T follicular helper cell (primary cell): ENCODE results near the gene YEATS2.

Experiments
- DNase-seq: peaks from one replicate; pipeline ENCODE4 v3.0.0-alpha.2; 2020; ENCODE audit warnings: low read depth

The YEATS2 gene

DNA sequence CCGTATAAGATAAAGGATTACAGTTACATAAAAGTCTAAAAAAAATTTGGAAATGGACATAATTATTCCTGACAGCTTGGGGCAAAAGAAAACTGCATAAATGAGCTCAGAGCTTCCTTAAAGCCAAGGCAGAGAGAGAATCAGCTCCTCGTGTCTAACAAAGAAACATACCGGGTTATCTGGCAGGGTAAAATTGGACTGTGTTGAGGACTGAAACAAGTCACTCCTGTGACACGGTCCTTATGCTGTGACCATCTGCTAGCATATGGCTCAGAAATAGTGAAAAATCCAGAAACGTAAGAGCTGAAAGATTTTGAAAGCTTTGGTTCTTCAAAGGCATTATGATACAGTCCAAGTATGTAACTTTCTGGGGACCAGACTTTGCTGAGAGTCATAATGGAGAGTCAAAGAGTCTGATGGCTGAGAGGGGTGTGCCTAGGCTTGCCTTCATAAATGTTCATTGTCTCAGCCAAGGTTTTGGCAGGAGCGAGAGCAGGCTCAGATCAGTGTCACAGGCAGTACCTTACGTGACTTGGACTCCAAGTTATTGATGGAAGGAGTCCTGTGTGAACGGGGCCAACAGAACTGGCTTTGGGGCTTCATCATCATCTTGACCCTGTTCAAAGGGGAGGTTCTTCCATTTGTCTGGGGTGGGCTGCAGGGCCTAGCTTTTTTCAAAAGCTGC lies 115.3 kb downstream of the YEATS2 start:
- DNase-seq = no peak

DNA sequence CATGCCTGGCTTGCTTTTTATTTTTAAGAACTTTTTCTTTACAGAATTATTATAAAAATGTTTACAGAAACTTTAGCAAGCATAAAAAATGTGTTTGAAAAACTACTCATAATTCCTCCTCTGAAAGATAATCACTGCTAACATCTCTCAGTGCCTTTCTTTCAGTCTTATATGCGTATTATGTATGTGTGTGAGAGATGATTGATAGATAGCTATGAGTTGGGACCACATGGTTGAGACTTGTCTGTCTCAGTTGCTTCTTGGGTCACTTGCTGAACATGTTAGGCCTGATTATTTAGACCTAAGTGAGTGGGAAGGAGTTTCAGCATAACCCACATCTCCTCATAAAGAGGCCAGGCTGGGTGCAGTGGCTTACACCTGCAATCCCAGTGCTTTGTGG lies 116.6 kb downstream of the YEATS2 start:
- DNase-seq = no peak

DNA sequence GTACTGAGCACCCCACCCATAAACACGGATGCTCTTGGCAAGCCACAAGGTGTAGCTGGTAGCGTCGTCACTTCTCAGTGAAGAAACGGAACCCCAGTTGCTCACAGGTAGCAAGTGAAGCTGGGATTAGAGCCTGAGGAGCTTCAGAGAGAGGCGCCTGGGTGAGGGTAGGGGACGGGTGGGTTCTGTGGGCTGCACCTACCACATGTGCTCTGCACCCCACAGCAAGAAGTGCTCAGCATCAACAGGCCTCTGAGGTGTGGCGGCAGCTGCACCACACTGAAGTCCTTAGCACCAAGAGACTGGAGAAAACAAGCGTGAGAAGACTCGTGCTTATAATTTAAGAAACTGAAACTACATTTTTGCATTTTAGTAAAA lies 118.0 kb downstream of the YEATS2 start:
- no peak for DNase-seq

DNA sequence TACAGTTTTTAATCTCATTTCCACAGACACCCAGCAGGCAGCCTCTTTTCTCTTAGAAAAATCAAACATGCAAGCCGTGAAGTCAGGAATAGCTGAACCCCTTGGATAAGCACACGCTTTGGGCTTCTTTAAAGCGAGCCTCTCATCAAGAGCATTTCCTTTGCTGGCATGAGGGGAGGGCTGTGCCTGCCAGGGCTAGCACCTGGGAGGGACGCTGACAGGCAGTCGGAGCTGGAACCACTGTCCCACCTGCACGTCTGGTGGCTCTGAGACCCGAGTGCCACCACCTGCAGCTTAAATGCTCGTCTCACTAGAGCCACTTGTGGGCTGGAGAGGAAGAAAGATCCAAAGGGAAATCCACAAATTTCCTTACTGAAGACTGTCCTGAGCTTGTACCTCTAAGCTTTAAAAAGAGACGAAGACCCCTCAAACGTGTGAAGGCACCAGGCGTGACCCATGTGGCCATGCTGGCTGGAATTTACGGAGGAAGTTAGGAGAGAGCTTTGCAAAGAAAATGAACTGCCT lies 118.4 kb downstream of the YEATS2 start:
- no peak for DNase-seq

DNA sequence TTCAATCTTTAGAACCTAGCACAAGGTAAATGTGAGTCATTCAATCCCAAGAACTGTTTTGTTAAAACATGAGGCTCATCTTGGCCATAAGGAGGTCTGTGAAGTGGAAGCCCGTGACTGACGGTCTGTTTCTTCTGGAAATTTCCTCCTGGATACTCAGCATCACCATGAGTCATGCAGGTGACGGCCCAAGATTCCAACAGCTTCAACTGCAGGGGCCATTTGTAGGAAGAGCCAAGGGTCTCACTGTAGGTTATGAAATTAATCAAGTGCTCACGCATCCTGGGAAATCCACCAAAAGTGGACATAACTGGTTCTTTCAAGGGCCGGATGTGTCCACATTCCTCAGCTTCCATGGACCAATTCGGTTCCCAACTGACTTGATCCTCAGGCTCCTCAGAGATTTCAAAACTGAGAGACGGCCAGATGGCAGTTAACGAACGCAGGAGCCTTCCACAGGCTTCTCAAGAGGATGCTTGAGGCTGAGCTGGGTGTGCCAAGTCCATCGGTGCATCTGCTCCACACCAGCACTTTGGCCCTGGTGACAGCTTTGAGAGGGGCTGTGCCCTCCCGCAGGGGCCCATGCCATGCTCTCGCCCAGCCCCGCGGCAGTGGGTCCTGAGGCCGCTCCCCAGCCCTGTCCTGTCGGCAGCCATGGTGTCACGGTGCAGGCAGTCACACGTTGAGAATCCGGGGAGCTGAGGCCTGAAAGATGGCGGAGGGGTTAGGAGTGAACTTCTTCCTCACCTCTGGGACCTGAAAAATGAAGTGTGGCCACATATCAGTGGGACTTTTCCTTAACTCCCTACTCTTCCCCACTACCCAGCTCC lies 119.3 kb downstream of the YEATS2 start:
- DNase-seq = no peak

DNA sequence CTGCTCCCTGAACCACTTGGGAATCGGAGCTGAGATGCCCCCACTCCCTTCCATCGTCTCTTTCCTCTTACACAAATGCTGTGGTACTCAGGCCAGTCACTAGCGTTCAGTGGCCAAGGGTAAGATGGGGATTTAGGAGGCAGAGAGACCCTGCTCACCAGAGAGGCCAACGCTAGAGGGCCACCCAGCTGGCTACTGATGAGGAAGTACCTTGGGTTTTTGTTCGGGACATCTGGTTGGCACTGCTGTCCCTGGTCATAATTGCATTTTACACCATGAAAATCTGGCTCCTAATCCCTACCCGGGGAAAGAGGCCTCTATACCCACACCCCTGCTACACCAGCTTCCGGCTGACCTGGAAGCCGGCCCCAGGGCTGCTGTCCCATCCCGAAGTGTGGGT lies 120.0 kb downstream of the YEATS2 start:
- DNase-seq = no peak

DNA sequence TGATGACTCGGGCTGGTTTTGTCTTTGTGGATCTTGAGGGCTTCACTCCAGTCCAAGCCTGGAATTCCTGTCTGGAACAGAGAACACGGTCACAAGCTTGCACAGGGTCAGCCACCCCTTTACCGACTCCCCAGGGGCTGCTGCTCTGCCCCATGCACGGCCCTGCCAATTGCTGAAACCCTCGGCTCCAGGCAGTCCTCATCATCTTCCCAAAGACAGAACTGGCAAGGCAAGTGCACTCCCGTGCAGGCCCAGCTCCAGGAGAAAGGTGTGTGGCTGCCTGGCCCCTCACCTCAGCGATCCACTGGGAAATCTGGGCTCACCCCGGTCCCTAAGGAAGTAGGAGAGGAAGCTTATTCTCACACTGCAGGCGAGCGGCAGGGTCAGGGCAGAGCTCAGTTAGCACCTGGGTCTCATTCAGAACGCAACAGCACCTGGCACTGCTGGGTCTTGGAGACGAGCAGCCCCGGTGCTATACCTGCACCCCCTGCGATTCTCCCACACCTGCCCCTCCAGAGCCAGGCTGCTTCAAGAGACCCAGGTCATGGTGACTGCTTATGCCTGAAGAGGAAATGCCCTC lies 120.5 kb downstream of the YEATS2 start:
- DNase-seq = no peak

DNA sequence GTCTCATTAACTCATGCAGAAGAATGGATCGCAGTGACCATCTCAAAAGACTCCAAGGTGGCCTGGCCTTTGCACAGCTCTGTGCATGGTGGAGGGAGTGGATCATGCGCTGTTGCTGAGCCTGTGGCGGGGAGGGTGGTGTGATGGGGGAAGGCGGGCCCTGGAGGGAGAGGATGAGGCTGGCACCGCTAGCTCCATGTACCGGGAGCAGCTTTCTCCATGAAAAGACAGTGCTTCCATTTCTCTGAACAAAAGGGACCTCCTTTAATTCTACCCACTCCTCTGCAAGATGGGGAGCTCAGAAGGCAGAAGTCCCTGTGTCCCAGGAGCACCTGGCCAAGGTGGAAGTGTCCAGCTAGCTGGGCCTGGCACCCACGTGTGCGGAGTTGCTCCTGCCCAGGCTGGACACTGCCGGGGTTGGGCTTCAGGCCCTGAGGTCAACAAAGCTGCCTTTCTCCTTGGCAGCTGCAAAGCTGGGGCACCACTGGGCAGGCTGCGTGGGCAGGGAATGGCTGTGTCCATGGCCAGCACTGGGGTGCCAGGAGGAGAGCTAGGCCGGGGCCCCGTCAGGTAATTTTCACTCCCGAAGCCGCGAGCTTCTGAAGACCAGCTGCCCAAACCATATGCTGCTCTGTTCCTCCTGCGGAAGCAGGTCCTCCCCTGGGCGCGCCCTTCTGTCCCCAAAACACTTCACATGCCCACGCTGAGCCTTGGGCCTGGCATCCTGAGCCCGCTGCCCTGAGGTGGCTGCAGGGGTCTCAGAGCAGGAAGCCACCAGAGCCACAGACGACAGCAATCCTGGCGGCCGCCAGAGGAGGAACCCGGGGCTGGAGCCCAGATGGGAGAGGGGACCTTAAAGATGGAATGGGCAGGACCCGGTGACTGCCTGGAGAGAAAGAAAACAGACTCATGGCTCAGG lies 121.4 kb downstream of the YEATS2 start:
- no peak for DNase-seq

DNA sequence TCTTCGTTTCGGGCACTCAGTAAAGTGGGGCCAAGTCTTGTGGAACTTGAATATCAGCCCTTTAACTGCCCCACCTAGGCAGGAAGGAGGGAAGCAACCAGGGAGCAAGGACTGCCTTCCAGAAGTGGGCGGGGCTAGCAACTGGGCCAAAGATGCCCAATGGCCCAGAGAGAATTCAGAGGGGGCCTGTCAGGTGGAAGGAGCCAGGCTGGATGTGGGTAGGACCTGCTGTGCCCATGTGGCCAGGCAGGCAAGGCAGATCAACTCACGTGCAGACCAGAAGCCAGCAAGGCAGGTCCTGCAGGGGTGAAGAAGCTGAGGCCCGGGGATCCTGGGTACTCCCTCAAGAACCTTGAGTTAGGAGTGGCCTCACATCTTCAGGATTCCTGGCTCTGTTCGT lies 122.2 kb downstream of the YEATS2 start:
- DNase-seq = no peak

DNA sequence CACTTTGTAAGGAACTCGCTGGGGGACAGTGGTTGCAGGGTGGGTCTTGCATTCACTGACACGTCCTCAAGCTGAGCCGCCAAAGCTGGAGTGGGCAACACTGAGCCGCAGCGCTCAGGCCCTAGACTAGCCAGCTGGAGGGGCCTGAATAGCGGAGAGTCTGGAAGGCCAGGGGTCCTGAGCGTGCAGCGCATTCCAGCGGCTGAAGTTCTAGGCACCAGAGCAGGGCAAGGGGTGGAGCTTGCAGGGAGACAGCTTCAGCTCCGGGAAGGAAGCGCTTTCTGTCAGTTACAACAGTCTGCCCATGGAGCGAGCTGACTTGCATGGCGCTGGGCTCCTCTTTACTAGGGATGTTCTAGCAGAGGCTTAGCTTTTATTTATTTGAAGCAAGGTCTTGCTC lies 125.0 kb downstream of the YEATS2 start:
- DNase-seq = no peak

DNA sequence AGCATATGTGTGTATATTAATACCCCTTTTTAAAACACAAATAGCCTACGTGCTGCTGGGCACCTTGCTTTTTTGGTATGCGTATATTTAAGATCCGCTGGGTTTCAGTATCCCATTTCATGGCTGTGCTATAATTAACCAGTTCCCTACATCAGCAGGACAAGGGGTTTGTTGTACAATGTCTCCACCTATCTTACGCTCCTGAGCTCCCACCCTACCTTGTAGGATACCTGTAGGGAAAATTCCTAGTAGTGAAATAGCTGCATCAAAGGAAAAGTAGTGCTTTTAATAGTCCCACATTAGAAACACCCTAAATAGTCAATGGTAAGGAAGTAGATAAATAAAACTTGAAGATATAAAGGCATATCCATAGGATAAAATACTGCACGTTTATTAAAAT lies 126.4 kb downstream of the YEATS2 start:
- no peak for DNase-seq

DNA sequence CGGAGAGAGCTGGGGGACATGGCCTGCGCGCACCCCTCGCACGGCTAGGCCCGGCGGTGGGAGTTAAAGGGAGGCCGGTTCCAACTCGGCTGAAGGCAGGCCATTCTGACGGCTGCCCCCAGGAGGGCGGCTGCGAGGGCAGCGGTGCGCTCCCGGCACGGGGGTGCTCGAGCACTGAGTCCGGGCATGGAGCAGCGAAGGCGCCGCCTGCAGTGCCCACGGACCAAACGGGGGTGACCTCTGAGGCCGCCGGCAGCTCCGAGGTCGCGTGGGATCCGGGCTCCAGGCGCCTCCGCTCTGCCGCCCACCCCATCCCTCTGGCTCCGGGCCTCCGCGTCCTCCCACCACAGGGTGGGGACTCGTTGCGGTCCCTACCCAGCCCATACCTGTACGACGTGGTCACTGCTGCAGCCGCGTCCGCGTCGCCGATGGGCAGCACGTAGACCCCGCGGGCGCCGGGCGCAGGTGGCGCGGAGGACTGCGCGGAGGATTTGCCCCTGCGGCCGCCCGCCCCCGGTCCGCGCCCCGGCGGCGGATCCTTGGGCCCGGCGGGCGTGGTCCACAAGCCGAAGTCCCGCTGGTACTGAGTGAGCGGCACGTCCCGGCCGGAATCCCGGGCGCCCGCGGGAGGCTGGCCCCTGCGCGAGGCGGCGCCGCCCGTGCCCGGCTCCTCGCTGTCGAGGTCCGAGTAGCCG lies 127.3 kb downstream of the YEATS2 start:
- no peak for DNase-seq

DNA sequence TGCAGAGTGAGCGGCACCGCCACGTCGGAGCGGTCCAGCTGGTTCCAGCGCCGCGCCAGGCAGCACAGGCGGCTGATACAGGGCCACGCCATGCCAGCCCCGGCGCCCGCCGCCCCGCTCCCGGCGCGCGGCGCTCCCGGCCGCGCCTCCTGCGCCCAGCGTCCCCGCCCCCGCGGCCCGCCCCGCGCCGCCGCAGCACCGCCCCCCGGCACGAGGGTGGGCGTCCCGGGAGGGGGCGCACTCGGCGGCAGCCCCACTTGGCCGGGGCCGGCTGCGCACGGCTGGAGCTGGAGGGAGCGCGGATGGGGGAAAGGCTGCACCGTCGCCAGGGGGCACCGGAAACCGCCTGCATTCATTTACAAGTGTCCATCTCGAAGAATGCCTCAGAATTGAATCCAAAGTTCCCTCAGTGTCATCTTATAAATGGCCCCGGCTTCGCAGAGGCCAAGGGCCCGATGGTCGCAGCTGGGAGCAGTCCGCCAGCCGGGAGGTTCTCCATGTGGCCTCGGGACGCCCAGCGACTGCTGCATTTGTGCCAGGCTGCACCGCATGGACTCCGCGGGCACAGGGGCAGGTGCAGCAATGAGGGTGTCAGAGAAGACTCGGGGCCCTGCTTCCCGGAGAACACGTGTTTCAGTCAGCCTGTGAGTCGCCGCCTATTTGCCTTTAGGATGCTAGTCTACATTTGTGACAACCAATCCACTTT lies 128.0 kb downstream of the YEATS2 start, which contains the start of gene MAP6D1:
Gene MAP6D1 (minus strand): TSS at position 122 of the 706 bp plus-strand sequence. CDS start 30 bp downstream, at position 92.
- DNase-seq = peak; percentile 9

DNA sequence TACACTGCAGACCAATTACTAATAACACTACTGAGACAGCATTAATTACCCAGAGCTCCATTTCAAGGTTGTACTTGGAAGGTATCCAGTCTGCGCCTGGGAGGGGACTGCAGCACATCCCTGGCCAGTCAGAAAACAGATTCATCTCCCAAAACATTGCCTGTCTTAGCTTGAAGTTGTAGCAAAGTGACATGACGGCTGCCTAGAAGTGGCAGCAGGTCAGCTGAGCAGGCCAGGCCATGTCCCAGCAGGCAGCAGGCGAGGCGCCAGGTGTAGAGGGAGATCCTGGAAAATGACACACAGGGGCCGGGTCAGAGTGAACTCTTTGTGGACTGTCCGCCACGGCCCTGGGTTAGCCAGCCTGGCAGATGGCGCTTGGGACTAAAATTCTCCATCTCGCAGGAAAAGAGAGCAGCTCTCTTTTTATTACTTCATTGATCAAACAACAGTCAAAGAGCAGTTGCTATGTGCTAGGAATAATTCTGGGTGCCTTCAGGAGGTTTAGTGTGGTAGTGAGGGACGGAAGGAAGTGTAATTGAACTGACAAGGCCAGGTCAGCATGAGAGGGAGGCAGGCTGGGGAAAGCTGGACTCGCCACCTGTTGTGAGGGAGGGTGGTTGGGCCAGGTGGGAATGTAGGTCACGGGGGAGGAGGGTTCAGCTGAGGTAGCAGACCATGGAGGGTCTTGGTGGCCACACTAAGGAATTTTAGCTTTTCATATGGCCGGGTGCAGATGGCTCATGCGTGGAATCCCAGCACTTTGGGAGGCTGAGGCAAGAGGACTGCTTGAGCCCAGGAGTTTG lies 129.1 kb downstream of the YEATS2 start:
- DNase-seq = no peak

DNA sequence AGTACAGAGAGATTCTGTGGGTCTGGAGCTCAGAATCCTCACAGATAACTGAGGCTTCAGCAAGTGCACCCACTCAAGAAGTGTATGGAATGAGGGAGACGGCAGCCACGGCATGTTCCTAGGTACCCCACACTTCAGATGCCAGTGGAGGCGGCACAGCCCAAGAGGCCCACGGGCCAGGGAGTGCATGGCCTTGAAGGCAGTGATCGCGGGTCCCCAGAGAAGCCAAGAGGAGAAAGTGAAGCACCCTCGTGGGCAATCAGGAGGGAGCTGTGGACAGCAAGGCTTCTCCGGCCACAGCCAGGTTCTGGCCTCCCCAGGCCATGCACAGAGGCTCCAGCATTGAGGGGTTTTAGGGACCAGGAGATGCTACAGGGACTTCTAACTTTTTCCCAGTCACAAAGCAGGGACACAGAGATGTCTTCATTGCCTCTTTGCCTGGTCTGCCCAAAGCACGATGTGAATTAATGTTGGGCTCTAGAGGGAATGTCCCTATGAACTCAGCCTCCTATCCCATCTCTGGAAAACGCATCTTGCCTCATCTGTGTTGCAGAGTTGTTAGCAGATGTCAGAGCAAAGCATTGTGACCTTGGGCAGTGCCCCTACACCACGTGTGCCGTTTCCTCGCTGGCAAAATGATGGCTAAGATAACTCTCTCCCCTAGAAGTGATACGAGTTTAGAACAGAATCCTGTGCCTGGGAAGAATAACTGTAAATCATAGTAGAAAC lies 130.4 kb downstream of the YEATS2 start:
- DNase-seq = no peak

DNA sequence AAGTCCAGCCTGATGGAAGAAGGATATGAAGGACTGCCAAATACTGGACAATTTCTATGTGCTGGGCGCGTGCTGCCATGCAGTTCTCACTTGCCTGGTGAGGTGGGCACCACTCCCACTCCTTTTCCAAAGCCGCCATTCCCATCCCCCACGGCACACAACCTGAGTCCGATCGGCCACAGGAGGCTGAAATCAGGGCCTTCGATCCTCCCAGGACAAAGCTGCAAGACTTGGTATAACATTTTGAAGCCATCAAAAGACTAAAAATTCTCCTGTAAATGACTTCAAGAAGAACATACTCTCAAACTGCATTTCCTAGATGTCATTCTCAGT lies 130.9 kb downstream of the YEATS2 start:
- DNase-seq = no peak

DNA sequence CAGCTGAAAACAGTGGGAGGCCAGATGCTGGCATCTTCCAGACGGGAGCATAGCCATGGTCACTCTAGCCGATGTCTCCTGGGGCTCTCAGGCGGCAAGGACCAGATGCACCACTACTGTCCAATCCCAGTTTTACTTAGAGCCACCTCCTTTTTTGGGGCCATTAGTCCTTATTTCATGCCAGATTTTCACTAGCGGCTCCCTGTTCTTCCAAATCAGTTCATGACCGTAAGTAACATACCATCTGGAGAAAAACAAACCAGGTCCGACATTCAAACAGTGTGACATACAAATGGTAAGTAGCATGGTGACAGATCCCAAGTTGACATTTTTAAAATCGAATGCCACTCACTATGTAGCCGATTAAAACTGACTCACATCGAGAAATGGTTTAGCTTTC lies 131.9 kb downstream of the YEATS2 start:
- DNase-seq = no peak

DNA sequence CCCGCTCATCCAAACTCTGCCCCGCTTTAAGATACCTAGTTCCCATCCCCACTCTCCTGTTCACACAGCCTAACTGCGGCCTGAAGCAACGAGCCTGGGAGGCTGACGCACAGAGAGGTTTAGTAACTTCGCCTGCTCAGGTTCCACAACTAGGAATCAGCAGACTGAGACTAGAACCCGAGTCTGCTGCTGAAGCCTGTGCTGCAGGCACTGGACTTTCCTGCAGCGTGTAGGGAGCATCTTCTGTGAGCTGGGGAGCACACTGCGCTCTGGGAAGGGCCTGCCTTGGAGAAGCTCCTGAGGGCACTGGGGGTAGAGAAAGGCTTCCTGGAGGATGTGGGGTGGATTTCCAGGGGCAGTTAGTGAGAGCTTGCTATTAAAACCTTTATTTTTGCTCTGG lies 132.6 kb downstream of the YEATS2 start:
- no peak for DNase-seq

DNA sequence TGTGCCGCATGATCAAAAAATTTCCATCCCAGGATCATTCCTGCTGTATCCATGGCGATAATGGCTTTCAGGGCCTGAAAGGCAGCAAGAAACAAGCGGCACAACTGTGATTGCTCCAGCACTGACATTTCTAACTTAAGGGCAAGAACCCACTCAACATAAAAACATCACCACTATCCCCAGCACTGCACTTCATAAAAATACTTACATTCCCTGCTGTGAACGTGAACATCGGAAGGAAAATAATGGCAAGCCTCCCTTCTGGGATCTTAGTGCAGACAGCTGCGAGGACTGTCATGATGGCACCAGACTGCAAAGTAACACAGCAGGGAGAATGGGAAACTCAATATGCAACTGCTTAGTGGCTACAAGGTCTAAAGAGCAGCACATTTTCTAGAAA lies 135.9 kb downstream of the YEATS2 start:
- no peak for DNase-seq
